ENCODE measurements around the gene KIF12. TPM values are rescaled to one million over a fixed set of nuclear protein-coding genes. Genes with fewer than 3 reads are reported as not detected.

KIF12 gene
- total and polyA plus RNA-seq, 2 experiments from 2014 or later, result 4.2 to 4.3 TPM

DNA sequence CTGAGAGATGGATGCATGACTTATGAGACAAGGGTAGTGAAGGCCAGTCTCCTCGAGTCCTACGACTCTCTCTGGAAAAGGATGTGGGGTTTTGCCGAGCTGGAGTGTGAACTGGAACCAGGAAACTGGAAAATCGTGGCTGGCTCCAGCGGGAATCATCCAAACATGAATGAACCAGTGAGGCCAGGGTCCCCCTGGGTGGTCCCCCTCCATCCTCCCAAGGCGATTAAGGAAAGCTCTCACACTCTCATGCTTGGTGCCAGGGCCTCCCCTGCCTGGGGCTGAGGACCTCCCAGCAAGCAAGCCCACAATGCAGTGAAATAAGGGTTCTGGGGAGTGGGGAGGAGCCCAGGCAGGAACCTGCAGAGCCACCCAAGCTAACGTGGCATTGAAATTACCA, 11.4 kb downstream of the KIF12 start (continued):
- TF ChIP-seq, protein P1, sequence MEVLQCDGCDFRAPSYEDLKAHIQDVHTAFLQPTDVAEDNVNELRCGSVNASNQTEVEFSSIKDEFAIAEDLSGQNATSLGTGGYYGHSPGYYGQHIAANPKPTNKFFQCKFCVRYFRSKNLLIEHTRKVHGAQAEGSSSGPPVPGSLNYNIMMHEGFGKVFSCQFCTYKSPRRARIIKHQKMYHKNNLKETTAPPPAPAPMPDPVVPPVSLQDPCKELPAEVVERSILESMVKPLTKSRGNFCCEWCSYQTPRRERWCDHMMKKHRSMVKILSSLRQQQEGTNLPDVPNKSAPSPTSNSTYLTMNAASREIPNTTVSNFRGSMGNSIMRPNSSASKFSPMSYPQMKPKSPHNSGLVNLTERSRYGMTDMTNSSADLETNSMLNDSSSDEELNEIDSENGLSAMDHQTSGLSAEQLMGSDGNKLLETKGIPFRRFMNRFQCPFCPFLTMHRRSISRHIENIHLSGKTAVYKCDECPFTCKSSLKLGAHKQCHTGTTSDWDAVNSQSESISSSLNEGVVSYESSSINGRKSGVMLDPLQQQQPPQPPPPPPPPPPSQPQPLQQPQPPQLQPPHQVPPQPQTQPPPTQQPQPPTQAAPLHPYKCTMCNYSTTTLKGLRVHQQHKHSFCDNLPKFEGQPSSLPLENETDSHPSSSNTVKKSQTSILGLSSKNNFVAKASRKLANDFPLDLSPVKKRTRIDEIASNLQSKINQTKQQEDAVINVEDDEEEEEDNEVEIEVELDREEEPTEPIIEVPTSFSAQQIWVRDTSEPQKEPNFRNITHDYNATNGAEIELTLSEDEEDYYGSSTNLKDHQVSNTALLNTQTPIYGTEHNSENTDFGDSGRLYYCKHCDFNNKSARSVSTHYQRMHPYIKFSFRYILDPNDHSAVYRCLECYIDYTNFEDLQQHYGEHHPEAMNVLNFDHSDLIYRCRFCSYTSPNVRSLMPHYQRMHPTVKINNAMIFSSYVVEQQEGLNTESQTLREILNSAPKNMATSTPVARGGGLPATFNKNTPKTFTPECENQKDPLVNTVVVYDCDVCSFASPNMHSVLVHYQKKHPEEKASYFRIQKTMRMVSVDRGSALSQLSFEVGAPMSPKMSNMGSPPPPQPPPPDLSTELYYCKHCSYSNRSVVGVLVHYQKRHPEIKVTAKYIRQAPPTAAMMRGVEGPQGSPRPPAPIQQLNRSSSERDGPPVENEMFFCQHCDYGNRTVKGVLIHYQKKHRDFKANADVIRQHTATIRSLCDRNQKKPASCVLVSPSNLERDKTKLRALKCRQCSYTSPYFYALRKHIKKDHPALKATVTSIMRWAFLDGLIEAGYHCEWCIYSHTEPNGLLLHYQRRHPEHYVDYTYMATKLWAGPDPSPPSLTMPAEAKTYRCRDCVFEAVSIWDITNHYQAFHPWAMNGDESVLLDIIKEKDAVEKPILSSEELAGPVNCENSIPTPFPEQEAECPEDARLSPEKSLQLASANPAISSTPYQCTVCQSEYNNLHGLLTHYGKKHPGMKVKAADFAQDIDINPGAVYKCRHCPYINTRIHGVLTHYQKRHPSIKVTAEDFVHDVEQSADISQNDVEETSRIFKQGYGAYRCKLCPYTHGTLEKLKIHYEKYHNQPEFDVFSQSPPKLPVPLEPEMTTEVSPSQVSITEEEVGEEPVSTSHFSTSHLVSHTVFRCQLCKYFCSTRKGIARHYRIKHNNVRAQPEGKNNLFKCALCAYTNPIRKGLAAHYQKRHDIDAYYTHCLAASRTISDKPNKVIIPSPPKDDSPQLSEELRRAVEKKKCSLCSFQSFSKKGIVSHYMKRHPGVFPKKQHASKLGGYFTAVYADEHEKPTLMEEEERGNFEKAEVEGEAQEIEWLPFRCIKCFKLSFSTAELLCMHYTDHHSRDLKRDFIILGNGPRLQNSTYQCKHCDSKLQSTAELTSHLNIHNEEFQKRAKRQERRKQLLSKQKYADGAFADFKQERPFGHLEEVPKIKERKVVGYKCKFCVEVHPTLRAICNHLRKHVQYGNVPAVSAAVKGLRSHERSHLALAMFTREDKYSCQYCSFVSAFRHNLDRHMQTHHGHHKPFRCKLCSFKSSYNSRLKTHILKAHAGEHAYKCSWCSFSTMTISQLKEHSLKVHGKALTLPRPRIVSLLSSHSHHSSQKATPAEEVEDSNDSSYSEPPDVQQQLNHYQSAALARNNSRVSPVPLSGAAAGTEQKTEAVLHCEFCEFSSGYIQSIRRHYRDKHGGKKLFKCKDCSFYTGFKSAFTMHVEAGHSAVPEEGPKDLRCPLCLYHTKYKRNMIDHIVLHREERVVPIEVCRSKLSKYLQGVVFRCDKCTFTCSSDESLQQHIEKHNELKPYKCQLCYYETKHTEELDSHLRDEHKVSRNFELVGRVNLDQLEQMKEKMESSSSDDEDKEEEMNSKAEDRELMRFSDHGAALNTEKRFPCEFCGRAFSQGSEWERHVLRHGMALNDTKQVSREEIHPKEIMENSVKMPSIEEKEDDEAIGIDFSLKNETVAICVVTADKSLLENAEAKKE (CRISPR knock-in tag; IDR thresholded peaks at IDR 0.05), result no peak
- no peak for TF ChIP-seq CREB1 (CRISPR knock-in tag; IDR thresholded peaks at IDR 0.05; ENCODE audit: low read depth)
- no peak for TF ChIP-seq NANOG (IDR thresholded peaks at IDR 0.05; ENCODE audit: borderline replicate concordance)
- TF ChIP-seq, protein P2, sequence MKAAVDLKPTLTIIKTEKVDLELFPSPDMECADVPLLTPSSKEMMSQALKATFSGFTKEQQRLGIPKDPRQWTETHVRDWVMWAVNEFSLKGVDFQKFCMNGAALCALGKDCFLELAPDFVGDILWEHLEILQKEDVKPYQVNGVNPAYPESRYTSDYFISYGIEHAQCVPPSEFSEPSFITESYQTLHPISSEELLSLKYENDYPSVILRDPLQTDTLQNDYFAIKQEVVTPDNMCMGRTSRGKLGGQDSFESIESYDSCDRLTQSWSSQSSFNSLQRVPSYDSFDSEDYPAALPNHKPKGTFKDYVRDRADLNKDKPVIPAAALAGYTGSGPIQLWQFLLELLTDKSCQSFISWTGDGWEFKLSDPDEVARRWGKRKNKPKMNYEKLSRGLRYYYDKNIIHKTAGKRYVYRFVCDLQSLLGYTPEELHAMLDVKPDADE (IDR thresholded peaks at IDR 0.05), result no peak
- TF ChIP-seq, protein P3, sequence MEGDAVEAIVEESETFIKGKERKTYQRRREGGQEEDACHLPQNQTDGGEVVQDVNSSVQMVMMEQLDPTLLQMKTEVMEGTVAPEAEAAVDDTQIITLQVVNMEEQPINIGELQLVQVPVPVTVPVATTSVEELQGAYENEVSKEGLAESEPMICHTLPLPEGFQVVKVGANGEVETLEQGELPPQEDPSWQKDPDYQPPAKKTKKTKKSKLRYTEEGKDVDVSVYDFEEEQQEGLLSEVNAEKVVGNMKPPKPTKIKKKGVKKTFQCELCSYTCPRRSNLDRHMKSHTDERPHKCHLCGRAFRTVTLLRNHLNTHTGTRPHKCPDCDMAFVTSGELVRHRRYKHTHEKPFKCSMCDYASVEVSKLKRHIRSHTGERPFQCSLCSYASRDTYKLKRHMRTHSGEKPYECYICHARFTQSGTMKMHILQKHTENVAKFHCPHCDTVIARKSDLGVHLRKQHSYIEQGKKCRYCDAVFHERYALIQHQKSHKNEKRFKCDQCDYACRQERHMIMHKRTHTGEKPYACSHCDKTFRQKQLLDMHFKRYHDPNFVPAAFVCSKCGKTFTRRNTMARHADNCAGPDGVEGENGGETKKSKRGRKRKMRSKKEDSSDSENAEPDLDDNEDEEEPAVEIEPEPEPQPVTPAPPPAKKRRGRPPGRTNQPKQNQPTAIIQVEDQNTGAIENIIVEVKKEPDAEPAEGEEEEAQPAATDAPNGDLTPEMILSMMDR (conservative IDR thresholded peaks at IDR 0.05; ENCODE audit: low read depth in 2 of 2), result no peak
- TF ChIP-seq STAT1 (IDR thresholded peaks at IDR 0.05; ENCODE audit: unreplicated experiment), result no peak
- no peak for TF ChIP-seq ZNF114 (CRISPR knock-in tag; IDR thresholded peaks at IDR 0.05)
- no peak for TF ChIP-seq ZNF331 (CRISPR knock-in tag; IDR thresholded peaks at IDR 0.05; ENCODE audit: low read depth)
- no peak for TF ChIP-seq JUNB (IDR thresholded peaks at IDR 0.05; ENCODE audit: unreplicated experiment)
